IPS-18c (cell line): ENCODE measurements around the gene IL18.

ENCODE experiments used
- H3K4me3 ChIP-seq: 2 replicates; pipeline ENCODE4 v1.7.0; 2013; ENCODE audit warnings: low read depth, mild to moderate bottlenecking, low read length, moderate library complexity; ENCODE audit not compliant: insufficient read depth
- H3K9me3 ChIP-seq: one replicate; pipeline ENCODE4 v1.6.1; 2013; ENCODE audit warnings: mild to moderate bottlenecking, low read length, moderate library complexity; ENCODE audit not compliant: control insufficient read depth, insufficient read depth

Gene IL18

GRCh38 chr11:112150517-112150916 lies 13.4 kb downstream of the IL18 start:
- no peaks in the 10 kb centered on the region for H3K9me3 ChIP-seq
- no peak overlapping the region for H3K4me3 ChIP-seq

GRCh38 chr11:112143597-112143996 lies 20.3 kb downstream of the IL18 start:
- no peaks in the 10 kb centered on the region for H3K9me3 ChIP-seq

GRCh38 chr11:112134473-112134872 lies 29.4 kb downstream of the IL18 start:
- no peaks in the 10 kb centered on the region for H3K9me3 ChIP-seq
- no peak overlapping the region for H3K4me3 ChIP-seq

More at GRCh38 chr11:112143597-112143996, 20.3 kb downstream of the IL18 start:
- no peak overlapping the region for H3K4me3 ChIP-seq

GRCh38 chr11:112132737-112133136 lies 31.2 kb downstream of the IL18 start:
- Histone ChIP-seq H3K4me3 (no peak overlapping the region), H3K9me3 (no peaks in the 10 kb centered on the region)

GRCh38 chr11:112129656-112130055 lies 34.2 kb downstream of the IL18 start:
- Histone ChIP-seq H3K9me3 (no peaks in the 10 kb centered on the region), H3K4me3 (no peak overlapping the region)

GRCh38 chr11:112128483-112129121 lies 35.3 kb downstream of the IL18 start:
- H3K9me3 ChIP-seq = no peaks in the 10 kb centered on the region
- no peak overlapping the region for H3K4me3 ChIP-seq

- H3K9me3 ChIP-seq = peaks cover 2% of the 10 kb centered on the region
- H3K4me3 ChIP-seq = no peak overlapping the region
Observed at GRCh38 chr11:112127056-112127455, 36.8 kb downstream of the IL18 start.

GRCh38 chr11:112123129-112123528 lies 40.8 kb downstream of the IL18 start:
- peaks cover 2% of the 10 kb centered on the region for H3K9me3 ChIP-seq
- H3K4me3 ChIP-seq = no peak overlapping the region

GRCh38 chr11:112121981-112122615 lies 41.8 kb downstream of the IL18 start:
- Histone ChIP-seq H3K9me3 (peaks cover 2% of the 10 kb centered on the region), H3K4me3 (no peak overlapping the region)

- H3K4me3 ChIP-seq = no peak overlapping the region
- H3K9me3 ChIP-seq = peaks cover 1% of the 10 kb centered on the region
Observed at GRCh38 chr11:112118176-112118575, 45.7 kb downstream of the IL18 start.

- no peak overlapping the region for H3K4me3 ChIP-seq
- H3K9me3 ChIP-seq = no peaks in the 10 kb centered on the region
Observed at GRCh38 chr11:112115386-112115785, 48.5 kb downstream of the IL18 start.

- no peak overlapping the region for H3K4me3 ChIP-seq
- no peaks in the 10 kb centered on the region for H3K9me3 ChIP-seq
Observed at GRCh38 chr11:112114460-112114859, 49.4 kb downstream of the IL18 start.

- H3K9me3 ChIP-seq = no peaks in the 10 kb centered on the region
- no peak overlapping the region for H3K4me3 ChIP-seq
Observed at GRCh38 chr11:112113539-112114457, 50.1 kb downstream of the IL18 start.

- no peak overlapping the region for H3K4me3 ChIP-seq
- no peaks in the 10 kb centered on the region for H3K9me3 ChIP-seq
Observed at GRCh38 chr11:112106070-112106469, 57.8 kb downstream of the IL18 start.

- H3K9me3 ChIP-seq = no peaks in the 10 kb centered on the region
- no peak overlapping the region for H3K4me3 ChIP-seq
Observed at GRCh38 chr11:112103446-112103845, 60.4 kb downstream of the IL18 start.

GRCh38 chr11:112100462-112100861 lies 63.4 kb downstream of the IL18 start:
- Histone ChIP-seq H3K4me3 (no peak overlapping the region), H3K9me3 (no peaks in the 10 kb centered on the region)

- H3K4me3 ChIP-seq = no peak overlapping the region
- H3K9me3 ChIP-seq = no peaks in the 10 kb centered on the region
Observed at GRCh38 chr11:112097734-112098528, 66.0 kb downstream of the IL18 start.
